NCI-H1105 (cell line): ENCODE results near the gene AGFG1.

Source experiments
- DNase-seq: peaks from one replicate; lab custom pipeline; 2025; lab: John Stamatoyannopoulos, UW

Gene AGFG1

GRCh38 chr2:227461811-227462461, 10.0 kb upstream of the AGFG1 start:
- no peak for DNase-seq

GRCh38 chr2:227462462-227462951, 9.4 kb upstream of the AGFG1 start:
- DNase-seq: no peak

- DNase-seq: no peak
Measured at GRCh38 chr2:227462972-227463931, 8.7 kb upstream of the AGFG1 start.

- DNase-seq: no peak
Measured at GRCh38 chr2:227464361-227464760, 7.6 kb upstream of the AGFG1 start.

GRCh38 chr2:227464851-227465250, 7.1 kb upstream of the AGFG1 start:
- DNase-seq: no peak

GRCh38 chr2:227466887-227467600, 4.9 kb upstream of the AGFG1 start:
- no peak for DNase-seq

- no peak for DNase-seq
Measured at GRCh38 chr2:227471412-227471811, 544 bp upstream of the AGFG1 start.

- DNase-seq: peak; percentile 50
Measured at GRCh38 chr2:227472265-227473121, 537 bp downstream of the AGFG1 start.

GRCh38 chr2:227473122-227473461, 1.1 kb downstream of the AGFG1 start:
- DNase-seq: no peak

- no peak for DNase-seq
Measured at GRCh38 chr2:227473806-227474205, 1.9 kb downstream of the AGFG1 start.

- DNase-seq: no peak
Measured at GRCh38 chr2:227474410-227474809, 2.5 kb downstream of the AGFG1 start.

- no peak for DNase-seq
Measured at GRCh38 chr2:227477291-227477690, 5.3 kb downstream of the AGFG1 start.

- DNase-seq: no peak
Measured at GRCh38 chr2:227479865-227480475, 8.0 kb downstream of the AGFG1 start.

- DNase-seq: no peak
Measured at GRCh38 chr2:227480528-227480927, 8.6 kb downstream of the AGFG1 start.

GRCh38 chr2:227482638-227483340, 10.8 kb downstream of the AGFG1 start:
- DNase-seq: no peak

- no peak for DNase-seq
Measured at GRCh38 chr2:227485429-227485828, 13.5 kb downstream of the AGFG1 start.

- DNase-seq: no peak
Measured at GRCh38 chr2:227486688-227487087, 14.7 kb downstream of the AGFG1 start.

GRCh38 chr2:227488045-227488444, 16.1 kb downstream of the AGFG1 start:
- DNase-seq: no peak

GRCh38 chr2:227491386-227491785, 19.4 kb downstream of the AGFG1 start:
- DNase-seq: no peak

GRCh38 chr2:227493524-227493923, 21.6 kb downstream of the AGFG1 start:
- no peak for DNase-seq

GRCh38 chr2:227497158-227497557, 25.2 kb downstream of the AGFG1 start:
- DNase-seq: no peak
